ENCODE results near the gene PHOX2B. TPM values are rescaled to one million over a fixed set of nuclear protein-coding genes. Genes with fewer than 3 reads are reported as not detected.

PHOX2B gene
- total and polyA plus RNA-seq, 2 of the 4 experiments (the other 2 are of a cell fraction): not detected

- no peak for ATAC-seq (ENCODE audit: low read depth)
- peaks cover 28% of the 10 kb centered on the region for H3K9me3 ChIP-seq (ENCODE audit: control insufficient read depth, insufficient read depth, low read length)
- H3K4ac ChIP-seq (ENCODE audit: low read depth, low read length): no peak overlapping the region
- no peaks in the 10 kb centered on the region for H3K36me3 ChIP-seq (ENCODE audit: control insufficient read depth, insufficient read depth, low read length)
- ChIA-PET CTCF (interaction anchor here (0.9 to 1.0 kb wide), 2 partner anchors 17 to 141 kb away, joined by 3 read pairs; no protein-coding TSS in a partner anchor), POLR2A (ENCODE audit: unreplicated experiment) (interaction anchor here (0.6 kb wide), 1 partner anchor 1214 kb away, joined by 4 read pairs; no protein-coding TSS in a partner anchor)
- H2AK5ac ChIP-seq (ENCODE audit: low read depth, low read length): no peak overlapping the region
- no peak overlapping the region for H4K5ac ChIP-seq (ENCODE audit: low read depth, low read length)
- no peak overlapping the region for H3K4me3 ChIP-seq (ENCODE audit: insufficient read depth, low read depth, low read length)
- no peak for DNase-seq
- dilution Hi-C loops (cut with HindIII; ENCODE audit: low sequenced_read_pairs, unreplicated experiment): no loop called here
- H3K23ac ChIP-seq (ENCODE audit: low read depth, low read length): no peak overlapping the region
- no peak overlapping the region for H2AK9ac ChIP-seq (replicated peaks; ENCODE audit: low read depth, low read length, poor library complexity)
- no peak overlapping the region for H2BK120ac ChIP-seq (ENCODE audit: low read depth, low read length)
- H3K27ac ChIP-seq (ENCODE audit: insufficient read depth, low read length): no peak overlapping the region
- no peaks in the 10 kb centered on the region for H3K9me1 ChIP-seq (ENCODE audit: insufficient read depth, low read length)
- H2AFZ ChIP-seq (replicated peaks; ENCODE audit: low read length, poor library complexity): peak overlapping the region; percentile 26
- no peak overlapping the region for H3K9ac ChIP-seq (ENCODE audit: low read depth, low read length)
- H2BK15ac ChIP-seq (ENCODE audit: low read depth, low read length): no peak overlapping the region
- WGBS, 2 experiments (ENCODE audit: extremely low coverage in 2 of 2, insufficient read length in 1 of 2): 4% methylated on average over 22 of the region's 49 CpGs; no CpG with 5 or more reads in 1 of the 2 experiments
- H4K8ac ChIP-seq (ENCODE audit: low read depth in 2 of 2, low read length in 2 of 2): no peak overlapping the region
- H4K20me1 ChIP-seq (ENCODE audit: insufficient read depth, low read length): peaks cover 6% of the 10 kb centered on the region; the same call in 1 of the 2 replicates
- H3K4me1 ChIP-seq (ENCODE audit: control insufficient read depth, insufficient read depth, low read length): no peaks in the 10 kb centered on the region; the same call in 1 of the 2 replicates
- no TSS peak for BruUV-seq (replicated peaks)
- no peak for TF ChIP-seq ELK1 (IDR thresholded peaks at IDR 0.05; ENCODE audit: borderline replicate concordance, low read depth, low read length)
- TF ChIP-seq FOS (IDR thresholded peaks at IDR 0.05; ENCODE audit: low read depth, low read length): no peak
- no peak for TF ChIP-seq MXI1 (IDR thresholded peaks at IDR 0.05; ENCODE audit: borderline replicate concordance, low read depth, low read length)
- TF ChIP-seq SMC3 (IDR thresholded peaks at IDR 0.05; ENCODE audit: low read depth, low read length): no peak
- TF ChIP-seq USF2 (IDR thresholded peaks at IDR 0.05; ENCODE audit: low read depth, low read length): no peak
- TF ChIP-seq CTCF (conservative IDR thresholded peaks at IDR 0.05; ENCODE audit: low read depth, low read length): no peak
- TF ChIP-seq BHLHE40 (IDR thresholded peaks at IDR 0.05; ENCODE audit: low read depth, low read length): no peak
- TF ChIP-seq RAD21 (IDR thresholded peaks at IDR 0.05; ENCODE audit: low read length): no peak
- no peak for TF ChIP-seq MAZ (IDR thresholded peaks at IDR 0.05; ENCODE audit: borderline replicate concordance, low read depth, low read length)
- TF ChIP-seq POLR2A (IDR thresholded peaks at IDR 0.05; ENCODE audit: low read depth, low read length): no peak
- TF ChIP-seq RCOR1 (IDR thresholded peaks at IDR 0.05; ENCODE audit: insufficient replicate concordance, low read length): no peak
- no peak for TF ChIP-seq CEBPB (IDR thresholded peaks at IDR 0.05; ENCODE audit: low read depth, low read length)
- TF ChIP-seq MAFK (IDR thresholded peaks at IDR 0.05; ENCODE audit: low read depth, low read length): no peak
- peak overlapping the region; percentile 14 for H3K4me2 ChIP-seq (ENCODE audit: low read depth, low read length)
- no peak overlapping the region for H3K14ac ChIP-seq (replicated peaks; ENCODE audit: low read depth, low read length)
- no peak overlapping the region for H2BK20ac ChIP-seq (ENCODE audit: low read depth, low read length)
- no peaks in the 10 kb centered on the region for H3K79me1 ChIP-seq (ENCODE audit: low read depth in 1 of 2, low read length in 2 of 2)
- no peak overlapping the region for H3K56ac ChIP-seq (ENCODE audit: extremely low read depth, insufficient read depth, low read length)
- peaks cover 96% of the 10 kb centered on the region for H3K27me3 ChIP-seq (ENCODE audit: control insufficient read depth, insufficient read depth, low read length)
- H3K18ac ChIP-seq (ENCODE audit: low read depth, low read length): no peak overlapping the region
- intact Hi-C loops (cut with micrococcal nuclease): no loop called here
- in situ Hi-C loops (cut with MboI; ENCODE audit: low sequenced_read_pairs): no loop called here
- no peak overlapping the region for H4K91ac ChIP-seq (ENCODE audit: insufficient read depth, low read depth, low read length)
- no peak overlapping the region for H2BK5ac ChIP-seq (ENCODE audit: low read depth, low read length, poor library complexity, severe bottlenecking)
Measured at GRCh38 chr4:41747230-41748055, 1.1 kb downstream of the PHOX2B start.

All from IMR-90 (cell line).